Sigmoid colon (tissue), 7 donors: ENCODE measurements around the gene PRSS27. TPM values are rescaled to one million over a fixed set of nuclear protein-coding genes. Genes with fewer than 3 reads are reported as not detected.
"Not testable (repeated sequence)": the region's sequence is repeated elsewhere in the genome, so short reads cannot be mapped to it uniquely, and the experiment has no call there.

ENCODE experiments used
- DNase-seq: peaks from one replicate; pipeline ENCODE4 v3.0.0-alpha.2; 2019
- H3K27ac ChIP-seq, 4 donors: fragments of 200-600 bp; sonication (generic); one replicate each; pipeline ENCODE4 v1.5.1; 2016 to 2019; ENCODE audit warnings: mild to moderate bottlenecking in 1 of 4
- H3K27me3 ChIP-seq, 3 donors: fragments of 200-600 bp; sonication (generic); one replicate each; pipeline ENCODE4 v1.5.1; 2019; ENCODE audit warnings: mild to moderate bottlenecking in 1 of 3
- H3K36me3 ChIP-seq, 4 donors: fragments of 200-600 bp; sonication (generic); one replicate each; pipeline ENCODE4 v1.5.1; 2016 to 2019
- H3K4me1 ChIP-seq, 4 donors: fragments of 200-600 bp; sonication (generic); one replicate each; pipeline ENCODE4 v1.5.1; 2017 to 2019
- H3K4me3 ChIP-seq, 4 donors: fragments of 200-600 bp; sonication (generic); one replicate each; pipeline ENCODE4 v1.5.1; 2017 to 2019; ENCODE audit warnings: mild to moderate bottlenecking in 2 of 4, moderate library complexity in 1 of 4
- H3K9me3 ChIP-seq, 4 donors: fragments of 200-600 bp in 3 of 4; sonication (generic) in 3 of 4; one replicate each; pipeline versions ENCODE4 v1.5.1 to v1.6.1; 2013 to 2019
- CTCF ChIP-seq, 4 experiments: fragments of 450-650 bp in 3 of 4; fragments of 200-600 bp in 1 of 4; IDR thresholded peaks; one replicate each; pipeline ENCODE4 v1.5.1; 2016 to 2019; ENCODE audit warnings: antibody characterized with exemption in 4 of 4, mild to moderate bottlenecking in 3 of 4, moderate library complexity in 2 of 4
- EP300 ChIP-seq, 4 donors: sonication (generic); formaldehyde crosslinking; IDR thresholded peaks; one replicate each; pipeline ENCODE4 v1.6.1; 2017; ENCODE audit warnings: antibody characterized with exemption in 4 of 4
- POLR2A ChIP-seq, 2 donors: fragments of 450-650 bp; IDR thresholded peaks; one replicate each; pipeline ENCODE4 v1.6.1; 2016; ENCODE audit warnings: antibody characterized with exemption in 2 of 2, mild to moderate bottlenecking in 2 of 2, moderate library complexity in 2 of 2
- POLR2AphosphoS5 ChIP-seq, 4 donors: sonication (generic); formaldehyde crosslinking; IDR thresholded peaks; one replicate each; pipeline ENCODE4 v1.6.1; 2017; ENCODE audit warnings: antibody characterized with exemption in 4 of 4
- WGBS, 2 donors: extraction: QIAGEN DNeasy Blood & Tissue Kit; methylation state at CpG; one replicate each; pipeline ENCODE4 v1.1.7; 2013; 5-methylcytosine and 5-hydroxymethylcytosine counted together
- intact Hi-C: fragments of 100-400 bp; cut with DNase I; formaldehyde crosslinking; loops from one replicate; pipeline ENCODE4 v1.15.1; 2023
- polyA plus RNA-seq, 3 donors: library from polyadenylated mRNA; stranded (reverse); fragments of 200-250 nt; gene quantifications; one replicate each; pipeline ENCODE4 v1.2.3, GENCODE V29; 2013
- total RNA-seq, 4 donors: library from RNA; depleted of rRNA; stranded (reverse); fragments of >200 nt; gene quantifications; one replicate each; pipeline ENCODE4 v1.1.0, GENCODE V29; 2016
- donor health status: healthy with polysubstance abuse.
- donor health status: Bipolar disorder and iron deficiency.
- donor health status: healthy.

The PRSS27 gene
- total and polyA plus RNA-seq, 7 donors = 0.60 to 5.0 (median 1.4) TPM; not detected in 1

DNA sequence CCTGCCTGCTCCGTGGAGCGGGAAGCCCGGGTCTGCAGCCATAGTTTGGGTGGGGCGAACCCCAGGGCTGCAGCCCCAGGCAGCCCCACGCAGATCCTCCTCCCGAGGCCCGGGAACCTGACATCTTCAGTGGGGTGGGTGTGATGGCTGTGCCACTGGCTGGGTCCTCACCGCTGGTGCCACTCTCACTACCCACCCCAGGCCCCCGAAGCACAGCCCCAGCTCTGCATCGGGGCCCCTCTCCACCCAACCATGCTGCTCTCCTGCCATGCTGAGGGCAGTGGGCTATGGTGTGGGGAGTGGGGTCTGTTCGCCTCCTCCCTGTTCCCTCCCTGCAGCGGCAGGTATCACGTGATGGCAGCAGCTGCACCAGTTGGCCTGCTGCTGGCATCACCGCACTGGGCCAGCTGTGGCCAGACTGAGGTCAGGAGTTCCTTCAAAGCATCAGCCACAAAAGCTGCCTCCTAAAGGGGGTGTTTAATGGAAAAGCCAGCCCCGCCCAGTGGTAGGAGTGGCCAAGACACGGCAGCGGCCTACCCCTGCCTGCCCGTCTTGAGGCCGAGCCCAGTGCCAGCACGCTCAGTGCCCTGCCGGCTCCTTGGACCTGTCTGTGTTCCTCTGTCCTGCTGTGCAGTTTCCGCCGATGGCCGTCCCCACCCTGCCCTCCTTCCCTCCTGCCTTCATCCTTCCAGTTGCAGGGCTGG, 26.9 kb downstream of the PRSS27 start:
- no peak for DNase-seq
- WGBS, 2 donors = 84 to 86% methylated on average over 24 of the region's 24 CpGs
- Histone ChIP-seq H3K9me3 (no peaks in the 10 kb centered on the region), H3K27ac (peak overlapping the region; percentile 20 to 63 (median 58)), H3K4me3 (no peak overlapping the region), H3K36me3 (peaks cover 7 to 18% (median 11%) of the 10 kb centered on the region in 4 donors), H3K4me1 (peaks cover 0 to 26% (median 21%) of the 10 kb centered on the region in 4 donors), H3K27me3 (no peaks in the 10 kb centered on the region)
- intact Hi-C loops = no loop called here
- no peak for TF ChIP-seq POLR2AphosphoS5 (IDR thresholded peaks at IDR 0.05)
- TF ChIP-seq CTCF (IDR thresholded peaks at IDR 0.05) = no peak

GRCh38 chr16:2692251-2692947, 27.6 kb downstream of the PRSS27 start:
- no peaks in the 10 kb centered on the region for H3K9me3 ChIP-seq
- WGBS, 2 donors = 81 to 89% methylated on average over 14 of the region's 14 CpGs
- no peaks in the 10 kb centered on the region for H3K27me3 ChIP-seq
- peaks cover 1 to 11% (median 5%) of the 10 kb centered on the region in 4 donors for H3K36me3 ChIP-seq
- peak overlapping the region; percentile 20 to 63 (median 58) for H3K27ac ChIP-seq
- H3K4me3 ChIP-seq = no peak overlapping the region
- intact Hi-C loops = no loop called here
- peaks cover 0 to 31% (median 23%) of the 10 kb centered on the region in 4 donors for H3K4me1 ChIP-seq
- no peak for DNase-seq
- no peak for TF ChIP-seq POLR2A (IDR thresholded peaks at IDR 0.05)

DNA sequence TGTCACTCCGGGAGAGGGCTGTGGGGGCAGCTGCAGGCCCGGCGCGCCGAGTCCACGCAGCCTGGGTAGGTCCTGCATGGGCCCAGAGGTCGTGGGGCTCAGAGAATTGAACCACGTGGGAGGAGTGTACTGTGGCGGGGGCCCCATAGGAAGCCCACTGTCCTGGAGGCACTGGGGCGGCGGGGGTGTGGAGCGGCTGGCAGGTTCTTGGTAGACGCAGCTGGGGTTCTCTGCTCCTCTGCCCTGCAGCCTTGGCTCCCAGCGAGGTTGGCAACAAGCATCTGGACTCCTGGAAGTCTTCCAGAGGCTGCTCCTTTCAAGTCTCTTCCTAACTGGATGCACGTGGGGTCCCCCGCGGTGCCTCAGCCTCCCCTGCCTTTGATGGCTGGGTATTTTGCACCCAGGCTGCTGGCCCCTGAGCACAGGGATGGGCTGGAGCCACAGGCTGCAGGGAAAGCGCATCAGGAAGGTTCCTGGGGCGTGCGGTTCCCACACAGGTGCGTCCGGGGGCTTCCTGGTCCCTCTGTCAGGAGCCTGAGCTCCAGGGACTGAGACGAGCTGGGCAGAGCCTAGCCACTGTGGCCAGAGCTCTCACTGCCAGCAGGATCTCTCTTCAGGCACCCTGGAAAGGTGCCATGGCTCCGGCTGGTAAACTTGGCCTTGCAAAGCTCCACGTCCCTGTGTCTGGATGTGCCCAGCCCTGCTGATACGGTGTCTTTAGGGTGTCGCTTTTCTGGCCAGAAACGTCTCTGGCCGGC, 28.4 kb downstream of the PRSS27 start:
- TF ChIP-seq CTCF (IDR thresholded peaks at IDR 0.05) = no peak
- TF ChIP-seq EP300 (IDR thresholded peaks at IDR 0.05) = no peak
- no peak for TF ChIP-seq POLR2AphosphoS5 (IDR thresholded peaks at IDR 0.05)
- TF ChIP-seq POLR2A (IDR thresholded peaks at IDR 0.05) = no peak
- H3K9me3 ChIP-seq = no peaks in the 10 kb centered on the region
- intact Hi-C loops = no loop called here
- peaks cover 0 to 32% (median 25%) of the 10 kb centered on the region in 4 donors for H3K4me1 ChIP-seq
- H3K36me3 ChIP-seq = peaks cover 0 to 4% (median under 1%) of the 10 kb centered on the region in 4 donors
- H3K4me3 ChIP-seq = no peak overlapping the region
- DNase-seq = no peak
- 92 to 93% methylated on average over 29 of the region's 29 CpGs for WGBS, 2 donors
- H3K27me3 ChIP-seq = no peaks in the 10 kb centered on the region
- H3K27ac ChIP-seq = peak overlapping the region; percentile 20 to 63 (median 58)

GRCh38 chr16:2690852-2691251, 29.2 kb downstream of the PRSS27 start:
- intact Hi-C loops = no loop called here
- Histone ChIP-seq H3K9me3 (no peaks in the 10 kb centered on the region), H3K27ac (no peak overlapping the region), H3K4me3 (no peak overlapping the region), H3K4me1 (peaks cover 0 to 32% (median 25%) of the 10 kb centered on the region in 4 donors), H3K36me3 (no peaks in the 10 kb centered on the region), H3K27me3 (no peaks in the 10 kb centered on the region)
- no peak for TF ChIP-seq EP300 (IDR thresholded peaks at IDR 0.05)
- TF ChIP-seq POLR2AphosphoS5 (IDR thresholded peaks at IDR 0.05) = no peak
- no peak for DNase-seq
- 94 to 97% methylated on average over 11 of the region's 11 CpGs for WGBS, 2 donors

GRCh38 chr16:2689968-2690801, 29.8 kb downstream of the PRSS27 start:
- H3K4me3 ChIP-seq = no peak overlapping the region
- intact Hi-C loops = no loop called here
- H3K27me3 ChIP-seq = no peaks in the 10 kb centered on the region

DNA sequence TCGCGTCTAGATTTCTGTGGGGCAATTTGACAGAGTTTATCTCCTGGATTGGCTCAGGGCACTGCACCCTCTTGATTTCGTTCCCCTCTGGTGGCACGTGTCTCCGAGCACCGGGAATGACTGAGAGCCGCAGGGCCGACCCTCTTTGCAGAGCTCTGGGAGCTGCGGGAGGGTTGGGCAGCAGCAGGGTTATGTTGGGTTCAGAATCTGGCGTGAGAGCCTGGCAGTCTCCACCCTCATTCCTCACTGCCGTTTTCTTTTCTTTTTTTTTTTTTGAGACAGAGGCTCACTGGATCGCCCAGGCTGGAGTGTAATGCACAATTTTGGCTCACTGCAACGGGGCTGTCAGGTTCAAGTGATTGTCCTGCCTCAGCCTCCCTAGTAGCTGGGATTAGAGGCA, 30.6 kb downstream of the PRSS27 start:
- WGBS, 2 donors = 62 to 82% methylated on average over 4 of the region's 13 CpGs
- H3K4me3 ChIP-seq, intact Hi-C loops, DNase-seq, H3K36me3 ChIP-seq, H3K27me3 ChIP-seq, H3K9me3 ChIP-seq, H3K27ac ChIP-seq: not testable (repeated sequence)
- peaks cover 0 to 37% (median 28%) of the 10 kb centered on the region in 4 donors for H3K4me1 ChIP-seq

More at GRCh38 chr16:2689968-2690801, 29.8 kb downstream of the PRSS27 start:
- H3K27ac ChIP-seq = no peak overlapping the region
- H3K9me3 ChIP-seq = no peaks in the 10 kb centered on the region
- TF ChIP-seq POLR2A (IDR thresholded peaks at IDR 0.05) (no peak), EP300 (IDR thresholded peaks at IDR 0.05) (no peak), CTCF (IDR thresholded peaks at IDR 0.05) (no peak), POLR2AphosphoS5 (IDR thresholded peaks at IDR 0.05) (no peak)
- H3K4me1 ChIP-seq = peaks cover 0 to 32% (median 25%) of the 10 kb centered on the region in 4 donors
- no peaks in the 10 kb centered on the region for H3K36me3 ChIP-seq
- no peak for DNase-seq
- WGBS, 2 donors = 85 to 90% methylated on average over 36 of the region's 36 CpGs
